HepG2 (cell line): ENCODE results near the gene PSMD1. TPM values are rescaled to one million over a fixed set of nuclear protein-coding genes. Genes with fewer than 3 reads are reported as not detected.

Experiments used
- ATAC-seq: fragments of 200-7000 bp; cut with Tn5 transposase; 3 replicates; pipeline ENCODE4 v1.9.1; 2020; ENCODE audit warnings: mild to moderate bottlenecking, moderate library complexity
- BruUV-seq: library from RNA; stranded (reverse); fragments of 400-500 nt; replicated peaks from 2 replicates; lab custom pipeline; 2021; lab: Mats Ljungman, UMichigan
- CTCF ChIA-PET: fragments of 300-600 bp; formaldehyde crosslinking; extraction: SDS; loops from one replicate; lab custom pipeline; 2021; ENCODE audit warnings: low total read pairs, inconsistent platforms, low intra/inter-chr PET ratio; lab: Yijun Ruan, JAX
- POLR2A ChIA-PET: fragments of 350-600 bp; sonication (Branson Sonifier 250); formaldehyde crosslinking; loops from one replicate; lab custom pipeline; 2020; ENCODE audit warnings: antibody characterized with exemption, inconsistent platforms; lab: Yijun Ruan, JAX
- DNase-seq: peaks from one replicate; pipeline ENCODE4 v3.0.0-alpha.2; 2015; ENCODE audit warnings: low spot score
- FAIRE-seq: peaks from 3 replicates; lab custom pipeline; 2011; peaks lifted over from hg19 to GRCh38; lab: Jason Lieb, UNC
- H2AFZ ChIP-seq: one replicate; pipeline ENCODE4 v1.6.1; 2011; ENCODE audit warnings: low read length, inconsistent platforms
- H3K27ac ChIP-seq: fragments of 300-600 bp; 3 replicates; pipeline ENCODE4 v1.8.0; 2011; ENCODE audit warnings: mixed run types, mild to moderate bottlenecking, mixed read lengths, low read length, inconsistent platforms; ENCODE audit not compliant: insufficient read depth; ENCODE audit errors: extremely low read length
- H3K27me3 ChIP-seq, 2 experiments: fragments of 200-600 bp in 1 of 2; 2 replicates in 1 of 2; 3 replicates in 1 of 2; pipeline versions ENCODE4 v1.6.0 to v1.8.0; 2011; ENCODE audit warnings: low read length in 2 of 2, mild to moderate bottlenecking in 2 of 2, moderate library complexity in 2 of 2, inconsistent platforms in 1 of 2; ENCODE audit not compliant: insufficient read depth in 2 of 2, control insufficient read depth in 1 of 2
- H3K36me3 ChIP-seq, 2 experiments: fragments of 200-600 bp in 1 of 2; replicated peaks in 1 of 2; 2 replicates in 1 of 2; 3 replicates in 1 of 2; pipeline versions ENCODE4 v1.5.1 to v1.8.0; 2011; ENCODE audit warnings: low read length in 2 of 2, inconsistent platforms in 1 of 2; ENCODE audit not compliant: insufficient read depth in 2 of 2, control insufficient read depth in 1 of 2
- H3K4me1 ChIP-seq: 2 replicates; pipeline ENCODE4 v1.5.1; 2012; ENCODE audit warnings: low read length, inconsistent platforms; ENCODE audit not compliant: insufficient read depth
- H3K4me2 ChIP-seq: 2 replicates; pipeline ENCODE4 v1.6.0; 2011; ENCODE audit warnings: low read depth, low read length, inconsistent platforms
- H3K4me3 ChIP-seq, 3 experiments: fragments of 200-600 bp in 1 of 3; sonication (generic), shearing (Covaris generic) in 1 of 3; replicated peaks in 1 of 3; 2 replicates each; pipeline ENCODE4 v1.5.1; 2011 to 2016; ENCODE audit warnings: low read length in 3 of 3, inconsistent platforms in 2 of 3, low read depth in 2 of 3, mild to moderate bottlenecking in 2 of 3, control low read depth in 1 of 3, mixed read lengths in 1 of 3; ENCODE audit not compliant: insufficient read depth in 1 of 3
- H3K79me2 ChIP-seq: one replicate; pipeline ENCODE4 v1.6.1; 2011; ENCODE audit warnings: low read length, inconsistent platforms; ENCODE audit not compliant: insufficient read depth
- H3K9ac ChIP-seq: 2 replicates; pipeline ENCODE4 v1.6.0; 2011; ENCODE audit warnings: mild to moderate bottlenecking, low read depth, low read length, inconsistent platforms; ENCODE audit not compliant: insufficient read depth
- H3K9me3 ChIP-seq: 2 replicates; pipeline ENCODE4 v1.5.1; 2012; ENCODE audit warnings: mild to moderate bottlenecking, low read length
- H4K20me1 ChIP-seq: 2 replicates; pipeline ENCODE4 v1.6.0; 2011; ENCODE audit warnings: inconsistent platforms, mild to moderate bottlenecking, low read length, moderate library complexity; ENCODE audit not compliant: insufficient read depth
- AHDC1 ChIP-seq: sonication (generic); formaldehyde crosslinking; IDR thresholded peaks from 2 replicates; pipeline ENCODE4 v1.5.1; 2020; ENCODE audit warnings: mild to moderate bottlenecking, missing genetic modification reagents, borderline replicate concordance
- ATF5 ChIP-seq: sonication (generic); formaldehyde crosslinking; IDR thresholded peaks from 2 replicates; pipeline ENCODE4 v1.4.0; 2020; ENCODE audit warnings: mild to moderate bottlenecking, low read depth, missing genetic modification reagents
- ATF7 ChIP-seq, 2 experiments: fragments of 450-650 bp in 1 of 2; sonication (generic) in 1 of 2; formaldehyde crosslinking in 1 of 2; IDR thresholded peaks; 2 replicates each; pipeline versions ENCODE4 v1.4.0 to v1.6.1; 2016 to 2020; ENCODE audit warnings: antibody characterized with exemption in 1 of 2, mild to moderate bottlenecking in 1 of 2, missing genetic modification reagents in 1 of 2
- CEBPB ChIP-seq: IDR thresholded peaks from 2 replicates; pipeline ENCODE4 v1.6.1; 2011; ENCODE audit warnings: low read depth, low read length, improper control_type of control experiment, borderline replicate concordance
- CHD4 ChIP-seq: fragments of 200-600 bp; sonication (generic); IDR thresholded peaks from 2 replicates; pipeline ENCODE4 v1.7.0; 2017; ENCODE audit warnings: mild to moderate bottlenecking, low read length, borderline replicate concordance
- REL ChIP-seq: sonication (generic); formaldehyde crosslinking; conservative IDR thresholded peaks from 2 replicates; pipeline ENCODE4 v1.8.0; 2022; ENCODE audit warnings: mild to moderate bottlenecking, missing genetic modification reagents, moderate library complexity
- RELA ChIP-seq: sonication (generic); formaldehyde crosslinking; IDR thresholded peaks from 2 replicates; pipeline ENCODE4 v1.4.0; 2020; ENCODE audit warnings: missing genetic modification reagents
- SKI ChIP-seq: fragments of 450-650 bp; IDR thresholded peaks from one replicate; pipeline ENCODE4 v1.6.1; 2018; ENCODE audit warnings: mild to moderate bottlenecking; ENCODE audit not compliant: partially characterized antibody
- ZFP37 ChIP-seq: sonication (generic); formaldehyde crosslinking; IDR thresholded peaks from 2 replicates; pipeline ENCODE4 v1.4.0; 2020; ENCODE audit warnings: missing genetic modification reagents, borderline replicate concordance
- WGBS: methylation state at CpG from one replicate; pipeline ENCODE4 v1.1.6; 2017; ENCODE audit warnings: low lambda C conversion rate; 5-methylcytosine and 5-hydroxymethylcytosine counted together
- in situ Hi-C: cut with HindIII; loops from 2 replicates; pipeline ENCODE4 v1.10.0; 2017; ENCODE audit warnings: low pct_unique_long_range_greater_than_20kb; ENCODE audit not compliant: extremely low pct_ligation_motif_present
- intact Hi-C: fragments of 100-400 bp; cut with micrococcal nuclease; formaldehyde crosslinking; loops from one replicate; pipeline ENCODE4 v1.10.0; 2022; ENCODE audit not compliant: unreplicated experiment
- polyA plus RNA-seq, 8 experiments: library from polyadenylated mRNA; depleted of rRNA in 3 of 8; stranded (reverse) in 7 of 8; unstranded in 1 of 8; fragments of >200 nt; fragmentation: Illumina TruSeq in 4 of 8; extraction: Trizol in 4 of 8; gene quantifications; 2 replicates each; pipeline versions ENCODE4 v1.2.1 to v1.2.3, GENCODE V29; 2011 to 2016; ENCODE audit warnings: low read depth in 4 of 8, missing spikeins in 1 of 8, mixed read lengths in 1 of 8; ENCODE audit not compliant: insufficient read depth in 1 of 8
- total RNA-seq, 5 experiments: library from RNA; depleted of rRNA; stranded (reverse); fragments of >200 nt; fragmentation: Illumina TruSeq; extraction: Trizol; gene quantifications; 2 replicates each; pipeline ENCODE4 v1.2.3, GENCODE V29; 2016; ENCODE audit warnings: low read depth in 1 of 5

Gene PSMD1
- total and polyA plus RNA-seq, 2 of the 13 experiments (the other 11 are each of a cell fraction or from before 2014, with no cell fraction given) = 136 to 191 TPM

- POLR2A ChIA-PET = no interaction called here
- Histone ChIP-seq H3K4me3 (no peak overlapping the region), H3K79me2 (no peaks in the 10 kb centered on the region), H3K27me3 (no peaks in the 10 kb centered on the region), H3K4me2 (no peak overlapping the region), H4K20me1 (no peaks in the 10 kb centered on the region), H3K9me3 (no peaks in the 10 kb centered on the region), H3K9ac (no peak overlapping the region), H3K4me1 (peaks cover 7% of the 10 kb centered on the region), H2AFZ (no peak overlapping the region), H3K36me3 (peaks cover 0 to 1% of the 10 kb centered on the region in 2 experiments; a peak in 3 of 5 replicates), H3K27ac (no peak overlapping the region)
- TF ChIP-seq ATF5 (CRISPR knock-in tag) (no peak), CEBPB (peak; percentile 33; the same call in 1 of the 2 replicates), ATF7 (IDR thresholded peaks at IDR 0.05) (peak; percentile 32), ATF7 (CRISPR knock-in tag; IDR thresholded peaks at IDR 0.05) (no peak)
- DNase-seq (no peak), FAIRE-seq (no peak), ATAC-seq (no peak)
- CTCF ChIA-PET = no interaction called here
- in situ Hi-C loops = no loop called here
- no TSS peak for BruUV-seq
- WGBS = 96% methylated on average over 3 of the region's 3 CpGs
- intact Hi-C loops = no loop called here
Observed at GRCh38 chr2:231219289-231219688, 162.6 kb downstream of the PSMD1 start.

- FAIRE-seq (no peak), ATAC-seq (no peak), DNase-seq (no peak)
- Histone ChIP-seq H3K4me2 (no peak overlapping the region), H3K4me1 (no peaks in the 10 kb centered on the region), H3K9me3 (no peaks in the 10 kb centered on the region), H3K4me3 (no peak overlapping the region), H3K36me3 (no peaks in the 10 kb centered on the region; a peak in 2 of 5 replicates), H3K27me3 (no peaks in the 10 kb centered on the region), H4K20me1 (no peaks in the 10 kb centered on the region), H3K79me2 (no peaks in the 10 kb centered on the region), H2AFZ (no peak overlapping the region), H3K9ac (no peak overlapping the region), H3K27ac (no peak overlapping the region)
- intact Hi-C loops = no loop called here
- ChIA-PET POLR2A (no interaction called here), CTCF (no interaction called here)
- 98% methylated on average over 3 of the region's 3 CpGs for WGBS
- in situ Hi-C loops = no loop called here
- no TSS peak for BruUV-seq
- TF ChIP-seq REL (CRISPR knock-in tag) = no peak
- TF ChIP-seq CHD4 = no peak
- no peak for TF ChIP-seq RELA (CRISPR knock-in tag)
- TF ChIP-seq SKI = no peak
- TF ChIP-seq AHDC1 (CRISPR knock-in tag) = no peak
- no peak for TF ChIP-seq ZFP37 (CRISPR knock-in tag)
Observed at GRCh38 chr2:231221761-231222160, 165.1 kb downstream of the PSMD1 start.
